ENCODE data around the gene TMEM236.
A peak's percentile ranks its signal among the peaks of the same experiment; 100 is the strongest.

TMEM236 gene

DNA sequence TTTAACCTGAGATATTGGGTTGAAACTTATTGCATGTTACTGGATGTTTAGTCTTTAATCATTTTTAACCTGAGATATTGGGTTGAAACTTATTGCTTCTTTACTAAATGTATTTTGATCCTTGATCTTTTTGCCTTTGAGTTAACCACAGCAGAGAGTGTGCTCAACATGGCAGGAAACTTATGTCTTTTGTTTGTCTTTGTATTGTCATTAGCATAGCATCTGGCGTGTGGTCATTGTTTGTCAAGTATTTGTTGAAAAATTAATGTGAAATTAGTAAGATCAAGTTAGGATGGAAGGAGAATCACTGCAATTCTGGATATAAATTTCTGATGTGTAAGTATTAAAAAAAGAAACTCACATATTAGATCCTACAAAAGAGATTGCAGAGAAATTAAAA lies 65.3 kb downstream of the TMEM236 start:
- FAIRE-seq (no peak), DNase-seq (ENCODE audit: low spot score) (no peak)

DNA sequence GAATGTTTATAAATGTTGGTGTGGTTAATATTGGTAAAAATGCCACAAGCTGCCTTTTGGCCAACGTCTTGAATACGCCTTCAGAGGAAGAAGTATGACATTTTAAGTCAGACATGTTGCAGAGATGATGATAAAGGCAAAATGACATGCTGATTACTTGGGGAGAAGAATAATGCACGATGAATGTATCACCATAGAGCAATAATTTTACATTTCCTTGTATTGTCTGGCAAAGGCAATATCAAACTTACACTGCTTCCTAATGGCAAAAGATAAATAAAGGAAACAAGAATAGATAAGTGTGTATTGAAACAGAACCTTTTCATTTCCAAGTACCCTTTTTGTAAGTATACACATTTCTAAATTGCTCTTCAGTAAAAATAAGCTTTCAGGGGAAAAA lies 65.8 kb downstream of the TMEM236 start:
- DNase-seq (ENCODE audit: low spot score) (no peak), FAIRE-seq (no peak)

DNA sequence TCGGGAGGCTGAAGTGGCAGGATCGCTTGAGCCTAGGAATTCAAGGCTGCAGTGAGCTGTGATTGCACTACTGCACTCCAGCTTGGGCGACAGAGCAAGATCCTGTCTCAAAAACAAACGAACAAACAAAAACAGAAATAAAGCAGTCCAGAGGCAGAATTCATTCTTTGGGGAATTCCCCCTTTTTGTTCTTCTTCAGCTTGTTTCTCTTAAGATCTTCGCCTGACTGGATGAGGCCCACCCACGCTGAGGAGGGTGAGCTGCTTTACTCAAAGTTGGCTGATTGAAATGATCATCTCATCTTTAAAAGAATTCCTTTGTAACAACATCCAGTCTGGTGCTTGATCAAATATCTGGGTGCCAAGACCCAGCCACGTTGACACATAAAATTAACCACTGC lies 67.8 kb downstream of the TMEM236 start:
- DNase-seq (ENCODE audit: low spot score) = no peak
- FAIRE-seq = no peak

DNA sequence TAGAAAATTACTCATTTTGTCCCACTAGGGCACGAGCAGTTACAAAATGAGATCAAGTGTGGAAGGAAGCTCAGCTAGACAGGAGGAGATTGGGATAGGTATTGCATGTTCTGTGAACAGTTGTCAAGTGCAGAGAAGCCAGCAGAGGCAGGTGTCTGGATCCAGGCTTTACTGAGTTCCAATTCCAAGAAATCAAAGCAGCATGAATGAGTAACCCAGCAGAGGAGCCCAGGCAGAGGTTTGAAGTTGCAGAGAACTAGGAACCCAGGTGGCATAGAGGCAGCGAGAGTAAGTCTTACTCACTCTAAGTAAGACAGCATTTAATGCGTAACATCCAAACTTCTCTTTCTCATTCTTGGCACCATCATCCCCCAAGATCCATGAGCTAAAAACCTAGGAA lies 68.9 kb downstream of the TMEM236 start:
- no peak for FAIRE-seq
- no peak for DNase-seq (ENCODE audit: low spot score)

DNA sequence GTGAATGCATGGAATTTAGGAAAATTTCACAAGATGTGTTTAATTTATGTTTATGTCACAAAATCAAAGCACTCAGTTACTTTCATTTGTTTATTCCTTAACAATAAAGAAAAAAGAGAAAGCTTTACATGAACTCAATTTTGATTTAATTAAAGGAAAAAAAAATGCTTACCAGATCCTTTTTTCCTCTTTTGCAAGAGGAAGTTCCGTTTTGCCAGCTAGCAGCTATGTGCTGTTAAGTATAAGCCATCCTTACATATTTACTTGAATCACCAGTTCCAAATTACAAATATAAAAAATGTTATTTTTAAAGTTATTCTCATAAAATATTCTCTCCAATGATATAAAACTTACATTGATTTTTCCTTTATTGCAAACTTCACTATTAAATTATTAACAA lies 69.9 kb downstream of the TMEM236 start:
- DNase-seq (ENCODE audit: low spot score) (no peak), FAIRE-seq (no peak)

DNA sequence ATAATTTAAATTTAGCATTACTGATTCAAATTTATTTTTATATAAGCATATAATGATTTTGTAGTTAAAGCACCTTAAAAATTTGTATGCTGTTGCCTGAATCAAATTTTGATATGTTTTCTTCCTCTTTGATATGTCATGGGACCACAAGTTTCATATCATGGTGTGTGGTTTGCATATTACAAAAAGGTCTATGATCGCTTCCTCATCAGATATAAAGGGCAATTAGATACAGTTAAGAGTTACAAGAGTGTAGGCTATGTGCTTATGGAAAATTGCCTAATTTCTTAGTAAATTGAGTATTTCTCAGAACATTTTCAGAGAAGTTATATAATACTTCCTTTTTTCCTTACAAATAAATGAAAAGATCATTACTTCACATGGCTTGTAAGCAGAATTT lies 79.3 kb downstream of the TMEM236 start:
- DNase-seq (ENCODE audit: low spot score) (no peak), FAIRE-seq (no peak)

DNA sequence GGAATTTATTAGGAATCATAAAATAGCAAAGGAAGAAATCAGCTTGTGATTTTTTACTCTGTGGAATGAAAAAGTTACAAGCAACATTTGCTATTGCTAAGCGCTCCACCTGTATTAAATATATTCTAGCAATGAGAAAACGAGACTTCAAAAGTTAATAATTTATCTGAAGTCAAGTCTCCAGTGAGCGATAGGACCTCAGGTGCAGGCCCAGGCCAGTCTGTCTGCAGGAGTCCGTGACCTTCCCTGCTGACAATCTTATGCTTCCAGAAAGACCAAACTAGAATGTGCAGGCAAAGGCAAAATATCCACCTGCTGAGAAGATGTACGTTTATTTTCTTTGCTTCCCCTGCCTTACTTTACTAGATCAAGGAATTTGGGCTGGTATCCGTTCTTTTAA lies 79.9 kb downstream of the TMEM236 start:
- FAIRE-seq (no peak), DNase-seq (ENCODE audit: low spot score) (no peak)

DNA sequence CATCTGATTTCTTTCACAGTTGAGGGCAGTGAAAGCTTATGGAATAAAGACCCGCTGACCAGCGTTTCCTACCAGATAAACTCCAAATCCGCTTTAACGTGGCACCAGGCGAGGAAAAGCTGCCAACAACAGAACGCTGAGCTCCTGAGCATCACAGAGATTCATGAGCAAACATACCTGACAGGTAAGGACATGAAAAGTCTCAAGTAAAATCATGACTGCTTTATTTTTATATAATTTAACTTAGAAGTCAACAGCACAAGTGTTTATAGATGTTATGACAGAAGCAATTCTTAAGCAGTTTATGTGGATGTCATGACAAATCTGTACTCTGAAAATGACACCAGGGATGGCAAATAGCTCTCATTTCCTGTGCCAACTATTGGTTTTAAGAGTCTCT lies 81.7 kb downstream of the TMEM236 start:
- DNase-seq (ENCODE audit: low spot score) (no peak), FAIRE-seq (no peak)

DNA sequence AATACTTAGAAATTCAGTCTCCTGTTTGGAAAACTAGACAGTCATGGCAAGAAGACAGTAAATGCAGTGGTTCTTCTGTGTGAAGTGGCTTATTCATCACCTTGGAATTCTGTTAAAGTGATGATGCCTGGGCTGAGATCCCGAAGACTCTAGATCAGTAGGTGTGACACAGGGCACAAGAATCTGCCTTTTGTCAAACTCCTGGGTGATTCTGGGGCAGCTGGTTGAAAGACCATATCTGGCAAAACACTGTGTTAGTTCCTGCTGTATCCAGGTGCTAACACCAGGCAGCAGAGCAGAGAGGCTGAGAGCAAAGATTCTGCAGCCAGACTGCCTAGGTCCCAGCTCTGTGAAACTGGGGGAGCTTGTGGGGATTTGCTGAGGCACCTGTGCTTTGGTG lies 83.7 kb downstream of the TMEM236 start:
- DNase-seq (ENCODE audit: low spot score) (peak; percentile 96), FAIRE-seq (peak; percentile 96)

DNA sequence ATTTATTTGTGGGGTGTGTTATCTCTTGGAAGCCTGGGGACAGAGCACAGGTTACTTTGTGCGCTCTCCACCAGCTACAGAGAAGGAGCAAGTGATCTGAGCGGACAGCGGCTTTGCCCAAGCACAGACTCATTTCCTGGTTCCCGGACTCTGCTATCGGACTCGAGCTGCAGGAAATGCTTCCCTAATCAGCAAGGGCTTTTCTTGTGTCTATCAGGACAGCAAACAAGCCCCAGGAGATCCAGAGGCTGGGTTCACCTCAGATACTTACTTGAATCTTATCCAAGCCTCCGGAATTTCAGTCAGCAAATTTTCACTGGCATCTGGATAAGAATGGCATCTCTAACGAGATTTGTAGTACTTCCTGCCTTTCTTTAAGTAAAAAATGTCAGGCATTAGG lies 84.9 kb downstream of the TMEM236 start:
- DNase-seq (ENCODE audit: low spot score) (peak; percentile 62), FAIRE-seq (peak; percentile 51)

DNA sequence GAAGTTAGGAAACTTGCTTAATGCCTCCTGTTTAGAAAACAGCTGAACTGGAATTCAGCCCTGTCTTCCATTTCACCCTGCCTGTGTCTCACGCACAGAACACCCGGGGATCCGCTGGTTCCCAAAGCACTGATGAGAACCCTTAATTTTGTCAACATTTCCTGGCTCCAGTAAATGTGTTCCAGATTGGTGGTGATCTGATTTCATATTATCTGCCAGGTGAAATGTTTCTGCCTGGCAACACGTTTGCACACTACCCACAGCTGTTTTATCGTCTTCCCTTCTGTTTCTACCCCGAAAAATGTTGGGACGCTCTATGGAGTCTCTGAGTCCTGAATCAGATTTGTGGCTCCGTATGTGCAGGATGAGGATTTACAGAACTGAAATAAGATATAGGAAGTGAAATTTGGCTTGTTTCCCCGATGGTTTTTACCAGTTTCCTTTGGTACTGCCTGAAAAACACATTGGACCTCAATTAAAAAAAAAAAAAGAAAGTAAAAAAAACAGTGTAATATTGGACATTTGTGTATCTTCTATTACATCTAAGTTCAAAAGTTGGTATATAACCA lies 86.2 kb downstream of the TMEM236 start:
- FAIRE-seq (no peak), DNase-seq (ENCODE audit: low spot score) (no peak)

DNA sequence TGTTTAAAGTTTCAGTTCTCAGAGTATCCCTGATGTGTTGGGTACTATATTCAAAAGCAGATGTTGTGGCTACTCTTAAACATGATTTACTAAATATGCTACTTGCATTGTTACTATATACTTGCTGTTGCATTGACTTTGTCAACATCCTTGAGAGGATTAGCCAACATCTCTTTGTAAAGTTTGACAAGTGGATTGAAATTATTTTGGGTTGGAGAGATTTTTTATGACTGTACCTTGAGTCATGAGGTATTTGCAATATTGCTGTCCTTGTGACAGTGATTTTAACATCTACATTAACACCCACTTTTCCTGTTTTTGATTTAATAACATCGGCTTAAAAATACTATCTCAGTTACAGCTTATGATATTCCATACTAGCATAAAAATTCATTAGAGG lies 89.0 kb downstream of the TMEM236 start:
- FAIRE-seq = no peak
- no peak for DNase-seq (ENCODE audit: low spot score)

DNA sequence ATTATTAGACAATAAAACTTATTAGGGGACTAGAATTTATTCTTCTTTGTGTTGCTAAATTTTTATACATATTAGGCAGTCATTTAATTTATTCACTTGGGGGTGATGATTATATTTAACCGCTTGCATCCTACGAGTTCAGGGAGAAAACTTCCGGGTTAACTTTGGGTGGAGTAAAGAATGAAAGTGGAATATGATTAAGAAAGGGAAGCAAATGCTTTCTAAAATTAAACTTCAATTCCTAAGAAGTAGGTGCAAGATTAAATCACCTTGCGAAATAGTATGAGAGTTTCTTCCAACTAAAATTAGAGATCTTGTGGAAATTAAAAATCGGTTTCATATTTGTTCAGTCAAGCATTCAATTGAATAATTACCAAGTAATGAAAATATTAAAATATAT lies 90.6 kb downstream of the TMEM236 start:
- DNase-seq (ENCODE audit: low spot score) = no peak
- FAIRE-seq = no peak

DNA sequence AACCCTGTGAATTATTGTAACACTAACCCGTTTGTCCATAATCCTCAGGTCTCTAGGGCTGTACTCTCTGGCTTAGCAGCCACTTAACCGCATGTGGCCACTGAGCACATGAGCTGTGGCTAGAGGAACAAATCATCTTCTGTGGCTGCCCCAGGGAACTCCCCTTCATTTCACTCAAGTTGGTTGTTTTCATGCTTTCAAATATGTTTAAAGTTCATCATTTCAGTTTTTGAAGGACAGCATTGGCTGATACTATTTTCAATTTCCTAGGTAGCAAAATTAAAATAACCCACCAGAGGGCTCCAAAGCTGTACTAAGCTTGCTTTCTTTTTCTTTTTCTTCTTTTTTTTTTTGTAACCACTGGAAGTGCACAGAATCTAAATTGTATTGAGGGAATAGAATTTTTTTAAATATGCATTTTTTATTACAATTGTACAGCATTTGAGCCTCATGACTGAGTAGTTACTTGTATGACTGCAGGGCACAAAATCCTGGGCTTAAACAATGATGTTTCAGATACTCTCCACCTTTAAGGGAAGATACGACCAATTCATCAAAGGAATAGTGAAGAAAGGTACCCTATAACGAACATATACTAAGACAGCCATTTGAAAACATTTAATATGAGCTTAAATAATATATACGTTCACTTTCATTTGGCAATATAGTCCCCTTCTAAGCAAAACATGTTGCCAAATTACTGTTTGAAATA lies 95.7 kb downstream of the TMEM236 start:
- FAIRE-seq (peak; percentile 74), DNase-seq (ENCODE audit: low spot score) (no peak)

DNA sequence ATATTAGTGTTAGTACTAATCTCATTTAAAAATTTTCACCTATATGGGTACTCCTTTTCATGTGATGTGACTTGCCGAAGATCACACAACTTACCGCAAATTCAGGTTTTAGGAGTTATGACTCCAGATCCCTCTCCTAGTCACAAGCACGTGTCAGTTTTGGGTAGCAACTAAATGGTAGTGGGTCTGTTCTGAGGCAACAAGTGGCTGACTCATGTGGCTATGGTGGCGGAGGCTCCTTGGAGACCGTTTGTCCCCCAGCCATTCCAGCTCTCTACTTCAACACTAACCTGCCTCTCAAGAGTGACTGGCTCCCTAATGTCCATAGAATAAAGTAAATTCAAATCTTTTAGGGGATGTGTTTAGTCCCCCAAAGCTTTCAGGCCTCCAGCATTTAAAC lies 96.6 kb downstream of the TMEM236 start:
- FAIRE-seq = no peak
- no peak for DNase-seq (ENCODE audit: low spot score)

Data from RCC 7860 (cell line).